Jurkat, Clone E6-1 (cell line): ENCODE results near the gene ELOVL7.
"Not testable (repeated sequence)": the region's sequence is repeated elsewhere in the genome, so short reads cannot be mapped to it uniquely, and the experiment has no call there.

Source experiments
- DNase-seq: peaks from one replicate; pipeline ENCODE4 v3.0.0-alpha.2; 2011; ENCODE audit warnings: low read depth, low spot score
- H3K4me3 ChIP-seq: 2 replicates; pipeline ENCODE4 v1.5.1; 2011; ENCODE audit warnings: mild to moderate bottlenecking, low read length, control low read depth, moderate library complexity

The ELOVL7 gene

DNA sequence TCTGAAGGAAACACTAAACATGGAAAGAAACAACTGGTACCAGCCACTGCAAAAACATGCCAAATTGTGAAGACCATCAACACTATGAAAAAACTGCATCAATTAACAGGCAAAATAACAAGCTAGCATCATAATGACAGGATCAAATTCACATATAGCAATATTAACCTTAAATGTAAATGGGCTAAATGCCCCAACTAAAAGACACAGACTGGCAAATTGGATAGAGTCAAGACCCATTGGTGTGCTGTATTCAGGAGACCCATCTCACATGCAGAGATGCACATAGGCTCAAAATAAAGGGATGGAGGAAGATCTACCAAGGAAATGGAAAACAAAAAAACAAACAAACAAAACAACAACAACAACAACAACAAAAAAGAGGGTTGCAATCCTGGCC is 113.2 kb downstream of the ELOVL7 start:
- H3K4me3 ChIP-seq, DNase-seq: not testable (repeated sequence)

DNA sequence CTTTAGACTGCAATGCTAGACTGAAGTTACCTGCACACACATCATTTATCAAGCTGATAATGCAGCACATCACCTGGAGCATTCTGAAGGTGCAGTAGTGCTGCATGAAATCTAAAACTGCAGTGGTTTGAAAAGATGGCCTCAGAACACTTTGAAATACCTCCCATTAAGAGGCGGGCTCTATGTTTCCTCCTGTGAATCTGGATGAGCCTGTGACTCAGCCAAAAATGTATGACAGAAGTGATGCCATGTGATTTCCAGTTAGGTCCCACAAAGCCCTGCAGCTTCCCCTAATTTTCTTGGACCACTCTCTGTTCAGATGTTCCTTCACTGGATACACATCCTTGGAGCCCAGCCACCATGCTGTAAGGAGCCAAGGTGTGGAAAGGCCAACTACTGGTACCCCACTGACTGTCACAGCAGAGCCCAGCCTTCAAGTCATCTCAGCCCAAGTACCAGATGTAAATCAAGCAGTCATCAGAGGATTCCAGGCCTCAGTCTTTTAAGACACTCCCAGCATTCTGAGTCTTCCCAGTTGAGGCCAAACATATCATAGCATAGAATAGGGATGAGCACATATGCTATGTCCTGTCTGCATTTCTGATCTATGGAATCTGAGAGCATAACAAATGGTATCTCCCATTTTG is 116.9 kb downstream of the ELOVL7 start:
- DNase-seq, result no peak
- no peak overlapping the region for H3K4me3 ChIP-seq

DNA sequence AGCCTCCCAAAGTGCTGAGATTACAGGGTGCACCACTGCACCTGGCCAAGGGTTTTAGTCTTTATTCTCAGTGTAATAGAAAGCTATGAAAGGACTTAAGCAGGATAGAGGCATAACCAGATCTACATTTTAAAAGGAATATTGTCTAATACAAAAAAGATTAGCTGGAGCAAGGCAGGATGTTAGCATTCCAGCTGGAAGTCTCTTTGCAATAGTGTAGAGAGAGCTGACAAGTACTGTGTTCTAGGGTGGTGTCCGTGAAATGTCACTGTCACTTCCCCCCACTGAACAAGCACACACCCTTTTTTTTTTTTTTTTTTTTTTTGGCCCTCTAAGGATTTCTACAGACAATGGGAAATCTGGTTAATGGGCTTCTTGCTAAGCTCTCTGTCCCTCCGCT is 119.9 kb downstream of the ELOVL7 start:
- DNase-seq, result no peak
- H3K4me3 ChIP-seq, result no peak overlapping the region

DNA sequence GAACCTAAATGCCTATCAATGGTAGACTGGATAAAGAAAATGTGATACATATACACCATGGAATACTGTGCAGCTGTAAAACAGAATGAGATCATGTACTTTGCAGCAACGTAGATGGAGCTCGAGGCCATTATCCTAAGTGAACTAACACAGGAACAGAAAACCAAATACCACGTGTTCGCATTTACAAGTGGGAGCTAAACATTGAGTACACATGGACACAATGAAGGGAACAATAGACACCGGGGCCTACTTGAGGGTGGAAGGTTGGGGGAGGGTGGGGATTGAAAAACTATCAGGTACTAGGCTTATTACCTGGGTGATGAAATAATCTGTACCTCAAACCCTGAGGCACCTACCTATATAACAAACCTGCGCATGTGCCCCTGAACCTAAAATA is 121.7 kb downstream of the ELOVL7 start:
- H3K4me3 ChIP-seq, result no peak overlapping the region
- no peak for DNase-seq

DNA sequence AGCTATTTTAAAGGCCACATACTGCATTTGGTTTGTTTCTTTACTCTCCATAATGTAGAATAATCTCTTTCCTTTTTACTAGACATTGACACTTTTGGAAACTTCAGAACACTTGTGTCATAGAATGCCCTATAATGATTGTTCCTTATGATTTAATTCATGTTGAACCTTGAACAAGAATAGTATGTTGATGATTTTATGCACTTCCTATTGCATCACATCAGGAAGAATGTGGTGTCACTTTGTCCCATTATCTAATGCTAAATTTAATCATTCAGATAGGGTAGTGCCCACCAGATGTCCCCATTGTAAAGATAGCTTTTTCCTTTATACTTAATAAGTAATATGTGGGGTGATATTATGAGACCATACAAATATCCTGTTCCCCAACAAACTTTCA is 124.7 kb downstream of the ELOVL7 start:
- no peak for DNase-seq
- no peak overlapping the region for H3K4me3 ChIP-seq

DNA sequence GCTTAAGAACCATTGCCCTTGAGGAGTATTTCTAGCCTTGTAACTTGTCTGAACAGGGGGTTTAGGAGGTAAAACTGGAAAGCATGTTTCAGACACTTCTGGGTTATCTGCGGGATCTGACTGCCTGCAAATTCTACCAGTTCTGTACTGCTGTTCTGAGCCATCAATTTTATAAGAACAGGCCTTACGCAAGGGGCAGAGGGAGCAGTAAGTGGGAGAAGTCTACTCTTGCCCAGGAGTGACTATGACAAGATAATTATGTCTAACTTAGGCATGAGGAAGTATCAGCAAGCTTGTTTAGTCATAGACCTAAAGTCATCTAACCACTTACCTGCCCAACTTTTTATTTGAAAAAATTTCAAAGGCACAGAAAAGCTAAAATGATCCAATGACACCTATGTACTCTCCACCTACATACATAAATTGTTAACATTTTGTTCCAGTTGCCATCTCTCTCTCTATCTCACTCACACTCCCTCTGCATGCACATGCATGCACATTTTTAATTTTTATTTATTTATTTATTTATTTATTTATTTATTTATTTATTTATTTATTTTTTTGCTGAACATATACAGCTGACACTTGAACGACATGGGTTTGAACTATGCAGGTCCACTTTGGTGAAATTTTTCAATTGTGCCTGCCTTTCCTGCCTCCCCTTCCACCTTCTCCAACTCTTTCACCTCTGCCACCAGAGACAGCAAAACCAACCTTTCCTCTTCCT is 125.7 kb downstream of the ELOVL7 start:
- no peak for DNase-seq
- no peak overlapping the region for H3K4me3 ChIP-seq

DNA sequence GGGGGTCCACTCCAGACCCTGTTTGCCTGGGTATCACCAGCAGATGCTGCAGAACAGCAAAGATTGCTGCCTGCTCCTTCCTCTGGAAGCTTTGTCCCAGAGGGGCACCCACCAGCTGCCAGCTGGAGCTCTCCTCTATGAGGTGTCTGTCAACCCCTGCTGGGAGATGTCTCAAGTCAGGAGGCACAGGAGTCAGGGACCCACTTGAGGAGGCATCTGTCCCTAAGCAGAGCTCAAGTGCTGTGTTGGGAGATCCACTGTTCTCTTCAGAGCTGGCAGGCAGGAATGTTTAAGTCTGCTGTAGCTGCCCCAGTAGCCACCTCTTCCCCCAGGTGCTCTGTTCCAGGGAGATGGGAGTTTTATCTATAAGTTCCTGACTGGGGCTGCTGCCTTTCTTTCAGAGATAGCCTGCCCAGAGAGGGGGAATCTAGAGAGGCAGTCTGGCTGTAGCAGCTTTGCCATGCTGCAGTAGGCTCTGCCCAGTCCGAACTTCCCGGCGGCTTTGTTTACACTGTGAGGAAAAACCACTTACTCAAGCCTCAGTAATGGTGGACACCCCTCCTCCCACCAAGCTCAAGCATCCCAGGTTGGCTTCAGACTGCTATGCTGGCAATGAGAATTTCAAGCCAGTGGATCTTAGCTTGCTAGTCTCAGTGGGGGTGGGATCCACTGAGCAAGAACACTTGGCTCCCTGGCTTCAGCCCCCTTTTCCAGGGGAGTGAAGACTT is 128.7 kb downstream of the ELOVL7 start:
- DNase-seq, H3K4me3 ChIP-seq: not testable (repeated sequence)

DNA sequence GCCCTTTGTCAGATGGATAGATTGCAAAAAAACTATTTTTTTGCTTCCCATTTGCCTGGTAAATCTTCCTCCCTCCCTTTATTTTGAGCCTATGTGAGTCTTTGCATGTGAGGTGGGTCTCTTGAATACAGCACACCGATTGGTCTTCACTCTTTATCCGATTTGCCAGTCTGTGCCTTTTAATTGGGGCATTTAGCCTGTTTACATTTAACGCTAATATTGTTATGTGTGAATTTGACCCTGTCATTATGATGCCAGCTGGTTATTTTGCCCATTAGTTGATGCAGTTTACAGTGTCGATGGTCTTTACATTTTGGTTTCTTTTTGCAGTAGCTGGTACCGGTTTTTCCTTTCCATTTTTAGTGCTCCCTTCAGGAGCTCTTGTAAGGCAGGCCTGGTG is 131.1 kb downstream of the ELOVL7 start:
- H3K4me3 ChIP-seq, result no peak overlapping the region
- no peak for DNase-seq

DNA sequence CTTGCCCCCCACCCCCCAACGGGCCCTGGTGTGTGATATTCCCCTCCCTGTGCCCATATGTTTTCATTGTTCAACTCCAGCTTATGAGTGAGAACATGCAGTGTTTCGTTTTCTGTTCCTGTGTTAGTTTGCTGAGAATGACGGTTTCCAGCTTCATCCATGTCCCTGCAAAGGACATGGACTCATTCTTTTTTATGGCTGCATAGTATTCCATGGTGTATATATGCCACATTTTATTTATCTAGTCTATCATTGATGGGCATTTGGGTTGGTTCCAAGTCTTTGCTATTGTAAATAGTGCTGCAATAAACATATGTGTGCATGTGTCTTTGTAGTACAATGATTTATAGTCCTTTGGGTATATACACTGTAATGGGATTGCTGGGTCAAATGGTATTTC is 132.2 kb downstream of the ELOVL7 start:
- not testable (repeated sequence) for H3K4me3 ChIP-seq, DNase-seq

DNA sequence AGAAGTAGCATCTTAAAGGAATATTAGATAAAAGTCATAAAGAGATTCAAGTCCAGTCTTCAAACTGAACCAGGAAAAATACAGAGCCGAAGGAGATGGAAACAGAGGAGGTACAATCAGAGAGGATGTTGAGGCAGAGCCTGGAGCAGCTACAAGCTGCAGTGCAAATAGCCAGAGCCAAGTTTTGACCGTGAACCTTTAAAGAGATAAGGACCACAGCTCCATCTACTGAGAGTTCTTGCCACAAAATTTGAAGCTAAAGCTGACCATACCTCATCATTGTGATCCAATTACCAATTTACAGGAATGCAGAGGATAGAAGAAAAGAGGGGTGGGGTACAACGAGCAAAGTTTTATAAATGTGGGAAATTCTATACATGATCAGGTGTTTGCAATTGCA is 133.7 kb downstream of the ELOVL7 start:
- DNase-seq, result no peak
- H3K4me3 ChIP-seq, result no peak overlapping the region

DNA sequence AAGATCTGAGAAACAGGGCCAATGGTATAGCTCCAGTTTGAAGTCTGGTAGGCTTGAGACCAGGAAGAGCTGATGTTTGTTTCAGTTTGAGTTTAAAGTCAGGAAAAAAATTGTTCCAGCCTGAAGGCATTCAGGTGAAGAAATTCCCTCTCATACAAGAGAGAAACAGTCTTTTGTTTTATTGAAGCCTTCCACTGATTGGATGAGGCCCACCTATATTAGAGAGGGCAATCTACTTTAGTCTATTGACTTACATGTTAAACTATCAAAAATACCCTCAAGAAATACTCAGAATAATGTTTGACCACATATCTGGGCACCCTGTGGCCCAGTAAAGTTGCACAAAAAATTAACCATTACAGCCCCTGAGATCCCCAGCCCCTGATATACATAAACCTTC is 138.9 kb downstream of the ELOVL7 start:
- H3K4me3 ChIP-seq, result no peak overlapping the region
- DNase-seq, result no peak

DNA sequence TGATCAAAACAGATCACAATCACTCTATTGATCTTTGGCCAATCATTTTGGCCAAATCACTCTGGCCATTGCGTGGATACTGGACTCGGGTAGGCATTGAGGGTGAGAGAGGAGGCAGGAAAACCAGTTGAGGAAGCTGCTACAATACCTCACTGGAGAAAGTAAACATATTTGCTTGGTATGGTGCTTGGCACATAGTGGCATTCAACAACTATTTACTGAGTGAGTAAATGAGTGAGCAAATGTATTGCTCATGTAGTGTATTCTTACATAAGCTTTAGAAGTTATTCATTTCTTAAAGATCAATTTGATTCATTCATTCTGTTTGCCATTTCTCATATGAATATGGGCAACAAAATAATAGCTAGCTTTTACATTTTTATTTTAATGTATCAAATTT is 140.1 kb downstream of the ELOVL7 start:
- H3K4me3 ChIP-seq, result no peak overlapping the region
- no peak for DNase-seq
